ENCODE results near the gene ETS2.

DNA sequence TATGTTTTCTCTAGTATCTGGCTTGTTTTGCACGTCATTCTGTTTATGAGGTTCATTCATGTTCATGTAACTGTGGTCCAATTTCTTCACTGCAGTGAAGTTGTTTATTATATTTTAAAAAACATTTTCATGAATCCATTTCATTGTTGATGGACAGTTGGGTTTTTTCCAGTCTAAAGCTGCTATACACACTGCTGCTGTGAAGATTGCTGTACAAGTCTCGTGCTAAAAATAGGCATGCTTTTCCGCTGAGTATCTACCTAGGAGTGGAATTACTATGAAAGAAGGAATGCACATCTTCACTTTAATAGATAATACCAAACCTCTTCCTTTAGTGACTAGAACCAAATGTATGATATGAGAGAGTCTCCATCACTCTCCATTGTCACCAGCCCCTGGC lies 49.0 kb upstream of the ETS2 start:
- TF ChIP-seq, protein P1, sequence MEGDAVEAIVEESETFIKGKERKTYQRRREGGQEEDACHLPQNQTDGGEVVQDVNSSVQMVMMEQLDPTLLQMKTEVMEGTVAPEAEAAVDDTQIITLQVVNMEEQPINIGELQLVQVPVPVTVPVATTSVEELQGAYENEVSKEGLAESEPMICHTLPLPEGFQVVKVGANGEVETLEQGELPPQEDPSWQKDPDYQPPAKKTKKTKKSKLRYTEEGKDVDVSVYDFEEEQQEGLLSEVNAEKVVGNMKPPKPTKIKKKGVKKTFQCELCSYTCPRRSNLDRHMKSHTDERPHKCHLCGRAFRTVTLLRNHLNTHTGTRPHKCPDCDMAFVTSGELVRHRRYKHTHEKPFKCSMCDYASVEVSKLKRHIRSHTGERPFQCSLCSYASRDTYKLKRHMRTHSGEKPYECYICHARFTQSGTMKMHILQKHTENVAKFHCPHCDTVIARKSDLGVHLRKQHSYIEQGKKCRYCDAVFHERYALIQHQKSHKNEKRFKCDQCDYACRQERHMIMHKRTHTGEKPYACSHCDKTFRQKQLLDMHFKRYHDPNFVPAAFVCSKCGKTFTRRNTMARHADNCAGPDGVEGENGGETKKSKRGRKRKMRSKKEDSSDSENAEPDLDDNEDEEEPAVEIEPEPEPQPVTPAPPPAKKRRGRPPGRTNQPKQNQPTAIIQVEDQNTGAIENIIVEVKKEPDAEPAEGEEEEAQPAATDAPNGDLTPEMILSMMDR (IDR thresholded peaks at IDR 0.05), result no peak
- TF ChIP-seq EZH2 (IDR thresholded peaks at IDR 0.05), result no peak
- TF ChIP-seq EZH2phosphoT487 (IDR thresholded peaks at IDR 0.05), result no peak
